OCI-LY7 (cell line): ENCODE results near the gene EFCAB11. TPM values are rescaled to one million over a fixed set of nuclear protein-coding genes. Genes with fewer than 3 reads are reported as not detected.

Experiments
- BruUV-seq: library from RNA; stranded (reverse); fragments of 400-500 nt; replicated peaks from 2 replicates; lab custom pipeline; 2021; lab: Mats Ljungman, UMichigan
- CTCF ChIA-PET: fragments of 300-600 bp; sonication (Branson Sonifier 250); formaldehyde crosslinking; loops from one replicate; lab custom pipeline; 2022; ENCODE audit warnings: antibody characterized with exemption; ENCODE audit not compliant: unreplicated experiment; lab: Charles Lee
- POLR2A ChIA-PET: fragments of 300-600 bp; sonication (Branson Sonifier 250); formaldehyde crosslinking; loops from one replicate; lab custom pipeline; 2022; ENCODE audit warnings: antibody characterized with exemption; lab: Charles Lee
- DNase-seq: peaks from one replicate; pipeline ENCODE4 v3.0.0-alpha.2; 2015; ENCODE audit warnings: low spot score
- H2AFZ ChIP-seq: fragments of 200-600 bp; sonication (generic), shearing (Covaris generic); 2 replicates; pipeline ENCODE4 v1.6.1; 2014; ENCODE audit warnings: mild to moderate bottlenecking, antibody characterized with exemption, low read length, moderate library complexity
- H3K27ac ChIP-seq: fragments of 200-600 bp; sonication (generic); 2 replicates; pipeline ENCODE4 v1.5.1; 2014; ENCODE audit warnings: mixed run types, low read depth, mild to moderate bottlenecking, moderate library complexity, low read length, inconsistent platforms; ENCODE audit not compliant: poor library complexity, severe bottlenecking
- H3K36me3 ChIP-seq: fragments of 200-600 bp; sonication (generic); 2 replicates; pipeline ENCODE4 v1.6.1; 2014; ENCODE audit warnings: mild to moderate bottlenecking, antibody characterized with exemption, low read length, moderate library complexity, mixed read lengths; ENCODE audit not compliant: insufficient read depth
- H3K4me1 ChIP-seq: fragments of 200-600 bp; sonication (generic); 2 replicates; pipeline ENCODE4 v1.5.1; 2014; ENCODE audit warnings: mild to moderate bottlenecking, low read length; ENCODE audit not compliant: insufficient read depth, poor library complexity, severe bottlenecking
- H3K4me2 ChIP-seq: fragments of 200-600 bp; sonication (generic); 2 replicates; pipeline ENCODE4 v1.6.1; 2014; ENCODE audit warnings: mild to moderate bottlenecking, low read length
- H3K4me3 ChIP-seq: fragments of 200-600 bp; sonication (generic); 2 replicates; pipeline ENCODE4 v1.5.1; 2014; ENCODE audit warnings: mild to moderate bottlenecking, low read depth, low read length; ENCODE audit not compliant: poor library complexity, severe bottlenecking
- H3K79me2 ChIP-seq: fragments of 200-600 bp; sonication (generic); 2 replicates; pipeline ENCODE4 v1.6.1; 2016; ENCODE audit warnings: low read depth, mild to moderate bottlenecking, low read length, moderate library complexity, mixed read lengths; ENCODE audit not compliant: insufficient read depth
- H3K9me2 ChIP-seq: fragments of 200-600 bp; sonication (generic); 2 replicates; pipeline ENCODE4 v1.6.1; 2016; ENCODE audit warnings: mild to moderate bottlenecking, low read length, mixed read lengths; ENCODE audit not compliant: insufficient read depth
- H3K9me3 ChIP-seq: fragments of 200-600 bp; sonication (generic); 2 replicates; pipeline ENCODE4 v1.6.1; 2014; ENCODE audit warnings: mild to moderate bottlenecking, mixed run types, low read length, mixed read lengths
- H4K20me1 ChIP-seq: fragments of 200-600 bp; sonication (generic); 2 replicates; pipeline ENCODE4 v1.6.1; 2014; ENCODE audit warnings: mild to moderate bottlenecking, antibody characterized with exemption, low read length, moderate library complexity, mixed read lengths; ENCODE audit not compliant: insufficient read depth
- CTCF ChIP-seq: fragments of 200-600 bp; sonication (generic); conservative IDR thresholded peaks from 2 replicates; pipeline ENCODE4 v1.5.1; 2014; ENCODE audit warnings: mild to moderate bottlenecking, antibody characterized with exemption, low read length, moderate library complexity, mixed read lengths
- EZH2phosphoT487 ChIP-seq: fragments of 200-600 bp; sonication (generic); IDR thresholded peaks from 2 replicates; pipeline ENCODE4 v1.6.1; 2018; ENCODE audit warnings: low read depth, borderline replicate concordance, mild to moderate bottlenecking, mixed run types, antibody characterized with exemption, low read length, moderate library complexity, mixed read lengths
- intact Hi-C: fragments of 100-400 bp; cut with micrococcal nuclease; formaldehyde crosslinking; loops from one replicate; pipeline ENCODE4 v1.10.0; 2022; ENCODE audit not compliant: unreplicated experiment
- total RNA-seq, 2 experiments: library from RNA; depleted of rRNA in 1 of 2; stranded (reverse); fragments of >200 nt in 1 of 2; shearing (Covaris generic) in 1 of 2; gene quantifications; 2 replicates each; pipeline ENCODE4 v1.2.3, GENCODE V29; 2014 to 2022

The EFCAB11 gene
- total RNA-seq, 2 experiments from 2014 or later = 9.3 to 29.5 TPM

- TF ChIP-seq CTCF (no peak), EZH2phosphoT487 (no peak)
Measured at GRCh38 chr14:89856871-89857345, 97.6 kb downstream of the EFCAB11 start.

GRCh38 chr14:89855961-89856656 lies 98.4 kb downstream of the EFCAB11 start:
- intact Hi-C loops = no loop called here
- CTCF ChIA-PET = no interaction called here
- no peaks in the 10 kb centered on the region for H3K79me2 ChIP-seq

More at GRCh38 chr14:89856871-89857345, 97.6 kb downstream of the EFCAB11 start:
- Histone ChIP-seq H3K4me3 (no peak overlapping the region), H3K9me3 (peaks cover 7% of the 10 kb centered on the region; the same call in 1 of the 2 replicates), H3K36me3 (no peaks in the 10 kb centered on the region), H2AFZ (no peak overlapping the region), H3K4me1 (no peaks in the 10 kb centered on the region), H3K4me2 (no peak overlapping the region), H3K27ac (no peak overlapping the region), H4K20me1 (no peaks in the 10 kb centered on the region), H3K9me2 (no peaks in the 10 kb centered on the region), H3K79me2 (no peaks in the 10 kb centered on the region)
- CTCF ChIA-PET = no interaction called here
- intact Hi-C loops = no loop called here
- DNase-seq = no peak
- BruUV-seq = no TSS peak
- POLR2A ChIA-PET = interaction anchor here (0.5 to 1.8 kb wide), 2 partner anchors 12 to 22 kb away, joined by 3 to 8 read pairs; no protein-coding TSS in a partner anchor

More at GRCh38 chr14:89855961-89856656, 98.4 kb downstream of the EFCAB11 start:
- Histone ChIP-seq H3K9me3 (no peaks in the 10 kb centered on the region), H3K4me1 (no peaks in the 10 kb centered on the region), H3K9me2 (no peaks in the 10 kb centered on the region), H3K27ac (no peak overlapping the region), H2AFZ (no peak overlapping the region), H4K20me1 (no peaks in the 10 kb centered on the region), H3K4me2 (no peak overlapping the region), H3K36me3 (no peaks in the 10 kb centered on the region), H3K4me3 (no peak overlapping the region)
- POLR2A ChIA-PET = interaction anchor here (0.5 to 1.8 kb wide), 3 partner anchors 13 to 789 kb away, joined by 3 to 8 read pairs (median 3); no protein-coding TSS in a partner anchor
- no peak for TF ChIP-seq CTCF
- no peak for TF ChIP-seq EZH2phosphoT487
- no peak for DNase-seq
- no TSS peak for BruUV-seq
